HepG2 (cell line): ENCODE data around the gene GRK6. TPM values are rescaled to one million over a fixed set of nuclear protein-coding genes. Genes with fewer than 3 reads are reported as not detected.

Experiments used
- CBX2 ChIP-seq, 2 experiments: fragments of 200-600 bp in 1 of 2; sonication (generic); formaldehyde crosslinking in 1 of 2; IDR thresholded peaks; 2 replicates each; pipeline versions ENCODE4 v1.7.0 to v1.8.1; 2018 to 2022; ENCODE audit warnings: low read depth in 2 of 2, low read length in 1 of 2, mild to moderate bottlenecking in 1 of 2, missing genetic modification reagents in 1 of 2
- CEBPB ChIP-seq: IDR thresholded peaks from 2 replicates; pipeline ENCODE4 v1.6.1; 2011; ENCODE audit warnings: low read depth, low read length, improper control_type of control experiment, borderline replicate concordance
- HIVEP1 ChIP-seq: sonication (generic); formaldehyde crosslinking; IDR thresholded peaks from 2 replicates; pipeline ENCODE4 v1.4.0; 2020; ENCODE audit warnings: mild to moderate bottlenecking, missing genetic modification reagents
- MLLT10 ChIP-seq: sonication (generic); formaldehyde crosslinking; IDR thresholded peaks from 2 replicates; pipeline ENCODE4 v1.4.0; 2020; ENCODE audit warnings: missing genetic modification reagents
- NFATC3 ChIP-seq: sonication (generic); formaldehyde crosslinking; IDR thresholded peaks from 2 replicates; pipeline ENCODE4 v1.5.1; 2020; ENCODE audit warnings: mild to moderate bottlenecking, missing genetic modification reagents
- SIN3A ChIP-seq: IDR thresholded peaks from 2 replicates; pipeline ENCODE4 v1.6.1; 2011; ENCODE audit warnings: low read depth, mild to moderate bottlenecking, control low read depth, low read length, borderline replicate concordance
- TAF15 ChIP-seq: fragments of 200-400 bp; formaldehyde crosslinking; IDR thresholded peaks from one replicate; pipeline ENCODE4 v1.6.1; 2018; ENCODE audit warnings: mild to moderate bottlenecking, low read depth, low read length; ENCODE audit not compliant: poor library complexity, severe bottlenecking
- ZKSCAN8 ChIP-seq: IDR thresholded peaks from 2 replicates; pipeline ENCODE4 v1.6.1; 2016; ENCODE audit warnings: borderline replicate concordance, missing genetic modification reagents, missing compliant biosample characterization
- ZMYM3 ChIP-seq: sonication (generic); formaldehyde crosslinking; IDR thresholded peaks from 2 replicates; pipeline ENCODE4 v1.5.1; 2020; ENCODE audit warnings: mild to moderate bottlenecking, missing genetic modification reagents
- ZNF598 ChIP-seq: sonication (generic); formaldehyde crosslinking; IDR thresholded peaks from 2 replicates; pipeline ENCODE4 v1.5.1; 2020; ENCODE audit warnings: mild to moderate bottlenecking, missing genetic modification reagents, borderline replicate concordance
- ZNF678 ChIP-seq: sonication (generic); formaldehyde crosslinking; IDR thresholded peaks from 2 replicates; pipeline ENCODE4 v1.4.0; 2020; ENCODE audit warnings: mild to moderate bottlenecking, missing genetic modification reagents
- ZNF788 ChIP-seq: sonication (generic); formaldehyde crosslinking; IDR thresholded peaks from 2 replicates; pipeline ENCODE4 v1.5.0; 2020; ENCODE audit warnings: mild to moderate bottlenecking, missing genetic modification reagents, borderline replicate concordance
- ZNF839 ChIP-seq: sonication (generic); formaldehyde crosslinking; IDR thresholded peaks from 2 replicates; pipeline ENCODE4 v1.4.0; 2020; ENCODE audit warnings: missing genetic modification reagents, mild to moderate bottlenecking, borderline replicate concordance
- ZSCAN25 ChIP-seq: sonication (generic); formaldehyde crosslinking; IDR thresholded peaks from 2 replicates; pipeline ENCODE4 v1.8.0; 2022; ENCODE audit warnings: mild to moderate bottlenecking, missing genetic modification reagents
- polyA plus RNA-seq, 8 experiments: library from polyadenylated mRNA; depleted of rRNA in 3 of 8; stranded (reverse) in 7 of 8; unstranded in 1 of 8; fragments of >200 nt; fragmentation: Illumina TruSeq in 4 of 8; extraction: Trizol in 4 of 8; gene quantifications; 2 replicates each; pipeline versions ENCODE4 v1.2.1 to v1.2.3, GENCODE V29; 2011 to 2016; ENCODE audit warnings: low read depth in 4 of 8, missing spikeins in 1 of 8, mixed read lengths in 1 of 8; ENCODE audit not compliant: insufficient read depth in 1 of 8
- total RNA-seq, 5 experiments: library from RNA; depleted of rRNA; stranded (reverse); fragments of >200 nt; fragmentation: Illumina TruSeq; extraction: Trizol; gene quantifications; 2 replicates each; pipeline ENCODE4 v1.2.3, GENCODE V29; 2016; ENCODE audit warnings: low read depth in 1 of 5
- TF ChIP-seq, protein P1 (sequence below): sonication (generic); formaldehyde crosslinking; IDR thresholded peaks from 2 replicates; pipeline ENCODE4 v1.5.1; 2020; ENCODE audit warnings: mild to moderate bottlenecking, moderate library complexity, missing genetic modification reagents
- TF ChIP-seq, protein P2 (sequence below): sonication (generic); formaldehyde crosslinking; conservative IDR thresholded peaks from 2 replicates; pipeline ENCODE4 v1.8.0; 2022; ENCODE audit warnings: mild to moderate bottlenecking, moderate library complexity, missing genetic modification reagents
- TF ChIP-seq, protein P3 (sequence below): sonication (generic); formaldehyde crosslinking; IDR thresholded peaks from 2 replicates; pipeline ENCODE4 v1.5.1; 2020; ENCODE audit warnings: mild to moderate bottlenecking, missing genetic modification reagents, borderline replicate concordance
- TF ChIP-seq, protein P4 (sequence below), 2 experiments: sonication (generic) in 1 of 2; formaldehyde crosslinking in 1 of 2; IDR thresholded peaks; 2 replicates each; pipeline versions ENCODE4 v1.5.1 to v1.6.1; 2011 to 2020; ENCODE audit warnings: borderline replicate concordance in 1 of 2, low read depth in 1 of 2, low read length in 1 of 2, mild to moderate bottlenecking in 1 of 2, missing genetic modification reagents in 1 of 2, moderate library complexity in 1 of 2
- TF ChIP-seq, protein P5 (sequence below): sonication (generic); formaldehyde crosslinking; IDR thresholded peaks from 2 replicates; pipeline ENCODE4 v1.4.0; 2020; ENCODE audit warnings: mild to moderate bottlenecking, missing genetic modification reagents
- TF ChIP-seq, protein P6 (sequence below): IDR thresholded peaks from 2 replicates; pipeline ENCODE4 v1.6.1; 2012; ENCODE audit warnings: inconsistent platforms

The GRK6 gene
- total and polyA plus RNA-seq, 2 of the 13 experiments (the other 11 are each of a cell fraction or from before 2014, with no cell fraction given) = 13.2 to 19.9 TPM

DNA sequence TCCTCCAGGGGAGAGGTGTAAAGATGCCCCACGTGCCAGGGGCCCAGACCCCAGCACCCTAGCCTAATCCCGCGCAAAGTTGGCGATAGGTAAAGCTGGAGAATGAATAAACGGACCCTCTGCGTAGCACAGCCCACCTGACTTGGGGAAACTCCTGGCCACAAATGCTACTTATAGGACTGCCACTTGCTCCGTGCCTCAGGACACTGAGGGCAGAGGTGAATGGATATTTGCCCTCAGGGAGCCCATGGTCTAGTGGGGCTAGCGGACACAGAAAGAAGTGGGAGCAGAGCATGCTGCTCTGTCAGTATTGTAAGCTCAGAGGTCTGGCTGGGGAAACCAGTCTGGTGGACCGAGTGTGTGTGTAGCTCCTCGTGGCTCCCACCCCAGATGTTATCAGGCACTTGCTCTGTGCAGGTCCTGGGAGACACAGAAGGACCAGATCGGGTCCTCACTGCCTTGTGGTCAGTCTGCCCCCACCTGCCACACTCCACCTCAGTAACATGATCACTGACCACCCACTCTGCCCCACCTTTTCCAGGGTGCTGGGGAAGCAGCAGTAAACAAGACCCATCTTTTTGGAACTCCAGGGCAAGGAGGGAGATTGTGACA is 841 bp downstream of the GRK6 start (continued):
- TF ChIP-seq TAF15 (no peak), ZNF598 (0 out of 2 replicates have a peak, but pooled peaks have one; percentile 29), CBX2 (IDR thresholded peaks at IDR 0.05; ENCODE audit: low read depth, low read length) (no peak), CBX2 (CRISPR knock-in tag; IDR thresholded peaks at IDR 0.05; ENCODE audit: low read depth) (no peak), HIVEP1 (CRISPR knock-in tag) (no peak; the same call in 1 of the 2 replicates), ZNF788 (CRISPR knock-in tag) (0 out of 2 replicates have a peak, but pooled peaks have one; percentile 30), ZMYM3 (CRISPR knock-in tag) (no peak), SIN3A (peak; percentile 17; the same call in 1 of the 2 replicates), MLLT10 (no peak), ZNF839 (CRISPR knock-in tag) (no peak), NFATC3 (0 out of 2 replicates have a peak, but pooled peaks have one; percentile 77), ZNF678 (CRISPR knock-in tag) (no peak), ZSCAN25 (CRISPR knock-in tag) (0 out of 2 replicates have a peak, but pooled peaks have one; percentile 19), CEBPB (no peak), ZKSCAN8 (CRISPR knock-in tag) (no peak)
- TF ChIP-seq, protein P1, sequence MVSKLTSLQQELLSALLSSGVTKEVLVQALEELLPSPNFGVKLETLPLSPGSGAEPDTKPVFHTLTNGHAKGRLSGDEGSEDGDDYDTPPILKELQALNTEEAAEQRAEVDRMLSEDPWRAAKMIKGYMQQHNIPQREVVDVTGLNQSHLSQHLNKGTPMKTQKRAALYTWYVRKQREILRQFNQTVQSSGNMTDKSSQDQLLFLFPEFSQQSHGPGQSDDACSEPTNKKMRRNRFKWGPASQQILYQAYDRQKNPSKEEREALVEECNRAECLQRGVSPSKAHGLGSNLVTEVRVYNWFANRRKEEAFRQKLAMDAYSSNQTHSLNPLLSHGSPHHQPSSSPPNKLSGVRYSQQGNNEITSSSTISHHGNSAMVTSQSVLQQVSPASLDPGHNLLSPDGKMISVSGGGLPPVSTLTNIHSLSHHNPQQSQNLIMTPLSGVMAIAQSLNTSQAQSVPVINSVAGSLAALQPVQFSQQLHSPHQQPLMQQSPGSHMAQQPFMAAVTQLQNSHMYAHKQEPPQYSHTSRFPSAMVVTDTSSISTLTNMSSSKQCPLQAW (CRISPR knock-in tag) = peak; percentile 48; the same call in 1 of the 2 replicates
- TF ChIP-seq, protein P2, sequence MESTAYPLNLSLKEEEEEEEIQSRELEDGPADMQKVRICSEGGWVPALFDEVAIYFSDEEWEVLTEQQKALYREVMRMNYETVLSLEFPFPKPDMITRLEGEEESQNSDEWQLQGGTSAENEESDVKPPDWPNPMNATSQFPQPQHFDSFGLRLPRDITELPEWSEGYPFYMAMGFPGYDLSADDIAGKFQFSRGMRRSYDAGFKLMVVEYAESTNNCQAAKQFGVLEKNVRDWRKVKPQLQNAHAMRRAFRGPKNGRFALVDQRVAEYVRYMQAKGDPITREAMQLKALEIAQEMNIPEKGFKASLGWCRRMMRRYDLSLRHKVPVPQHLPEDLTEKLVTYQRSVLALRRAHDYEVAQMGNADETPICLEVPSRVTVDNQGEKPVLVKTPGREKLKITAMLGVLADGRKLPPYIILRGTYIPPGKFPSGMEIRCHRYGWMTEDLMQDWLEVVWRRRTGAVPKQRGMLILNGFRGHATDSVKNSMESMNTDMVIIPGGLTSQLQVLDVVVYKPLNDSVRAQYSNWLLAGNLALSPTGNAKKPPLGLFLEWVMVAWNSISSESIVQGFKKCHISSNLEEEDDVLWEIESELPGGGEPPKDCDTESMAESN (CRISPR knock-in tag) = 0 out of 2 replicates have a peak, but pooled peaks have one; percentile 40
- TF ChIP-seq, protein P3, sequence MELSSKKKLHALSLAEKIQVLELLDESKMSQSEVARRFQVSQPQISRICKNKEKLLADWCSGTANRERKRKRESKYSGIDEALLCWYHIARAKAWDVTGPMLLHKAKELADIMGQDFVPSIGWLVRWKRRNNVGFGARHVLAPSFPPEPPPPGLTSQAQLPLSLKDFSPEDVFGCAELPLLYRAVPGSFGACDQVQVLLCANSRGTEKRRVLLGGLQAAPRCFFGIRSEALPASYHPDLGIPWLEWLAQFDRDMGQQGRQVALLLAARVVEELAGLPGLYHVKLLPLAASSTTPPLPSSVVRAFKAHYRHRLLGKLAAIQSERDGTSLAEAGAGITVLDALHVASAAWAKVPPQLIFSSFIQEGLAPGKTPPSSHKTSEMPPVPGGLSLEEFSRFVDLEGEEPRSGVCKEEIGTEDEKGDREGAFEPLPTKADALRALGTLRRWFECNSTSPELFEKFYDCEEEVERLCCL (CRISPR knock-in tag) = no peak
- TF ChIP-seq, protein P4, sequence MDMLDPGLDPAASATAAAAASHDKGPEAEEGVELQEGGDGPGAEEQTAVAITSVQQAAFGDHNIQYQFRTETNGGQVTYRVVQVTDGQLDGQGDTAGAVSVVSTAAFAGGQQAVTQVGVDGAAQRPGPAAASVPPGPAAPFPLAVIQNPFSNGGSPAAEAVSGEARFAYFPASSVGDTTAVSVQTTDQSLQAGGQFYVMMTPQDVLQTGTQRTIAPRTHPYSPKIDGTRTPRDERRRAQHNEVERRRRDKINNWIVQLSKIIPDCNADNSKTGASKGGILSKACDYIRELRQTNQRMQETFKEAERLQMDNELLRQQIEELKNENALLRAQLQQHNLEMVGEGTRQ (IDR thresholded peaks at IDR 0.05; ENCODE audit: low read depth, low read length) = no peak
- TF ChIP-seq, protein P4 (CRISPR knock-in tag; IDR thresholded peaks at IDR 0.05; ENCODE audit: borderline replicate concordance) = no peak
- TF ChIP-seq, protein P5, sequence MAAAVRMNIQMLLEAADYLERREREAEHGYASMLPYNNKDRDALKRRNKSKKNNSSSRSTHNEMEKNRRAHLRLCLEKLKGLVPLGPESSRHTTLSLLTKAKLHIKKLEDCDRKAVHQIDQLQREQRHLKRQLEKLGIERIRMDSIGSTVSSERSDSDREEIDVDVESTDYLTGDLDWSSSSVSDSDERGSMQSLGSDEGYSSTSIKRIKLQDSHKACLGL (CRISPR knock-in tag) = peak; percentile 21; the same call in 1 of the 2 replicates
- TF ChIP-seq, protein P6, sequence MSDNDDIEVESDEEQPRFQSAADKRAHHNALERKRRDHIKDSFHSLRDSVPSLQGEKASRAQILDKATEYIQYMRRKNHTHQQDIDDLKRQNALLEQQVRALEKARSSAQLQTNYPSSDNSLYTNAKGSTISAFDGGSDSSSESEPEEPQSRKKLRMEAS = peak; percentile 55
